PC-9 (cell line): ENCODE data around the gene LRRC72.

Experiments
- CTCF ChIP-seq: fragments of 200-600 bp; sonication (generic); conservative IDR thresholded peaks from 2 replicates; pipeline ENCODE4 v1.6.1; 2017; ENCODE audit warnings: mixed run types, antibody characterized with exemption, mild to moderate bottlenecking, moderate library complexity
- EZH2 ChIP-seq: fragments of 200-600 bp; sonication (generic); IDR thresholded peaks from 2 replicates; pipeline ENCODE4 v1.8.0; 2017; ENCODE audit warnings: antibody characterized with exemption, low read depth

DNA sequence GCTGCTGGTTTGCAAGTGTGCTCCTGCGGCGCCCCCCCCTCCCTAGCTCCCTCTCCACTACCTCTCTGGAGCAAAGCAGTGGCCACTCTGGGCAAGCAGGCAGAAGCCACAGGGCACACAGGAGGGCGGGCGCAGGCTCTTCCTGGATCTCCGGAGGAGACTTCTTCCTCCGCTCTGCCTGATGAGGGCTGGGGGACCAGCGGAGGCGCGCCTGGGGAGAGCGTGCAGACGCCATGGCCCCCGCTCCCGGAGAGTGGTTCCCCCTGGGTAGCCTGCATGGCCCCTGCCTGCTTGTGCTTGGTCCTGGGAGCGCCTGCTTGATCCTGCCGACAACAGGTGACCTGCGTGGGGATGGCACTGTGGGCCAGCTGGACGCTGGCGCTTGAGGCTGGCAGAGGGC, 89.9 kb downstream of the LRRC72 start:
- TF ChIP-seq CTCF (no peak), EZH2 (no peak)
